ENCODE measurements around the gene CRX.

Gene CRX

DNA sequence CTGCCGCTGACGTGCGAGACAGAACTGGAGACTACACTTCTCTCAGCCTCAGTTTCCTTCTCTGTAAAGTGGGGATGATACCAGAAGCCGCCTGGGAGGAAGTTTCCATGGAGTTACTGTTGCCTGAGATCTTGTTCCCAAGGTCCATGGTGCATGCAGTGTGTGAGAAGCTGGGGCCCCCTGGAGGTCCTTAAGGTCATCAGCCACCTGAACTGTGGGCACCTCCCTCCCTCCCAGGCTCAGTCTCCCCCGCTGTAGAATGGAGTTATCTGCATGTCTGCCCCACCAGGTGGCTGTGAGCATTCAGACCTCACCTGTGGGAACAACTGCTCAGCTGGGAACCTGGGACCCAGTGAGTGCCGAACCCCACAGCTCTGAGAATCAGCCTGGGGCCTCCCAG is 2.7 kb downstream of the CRX start:
- H3K27ac ChIP-seq (ENCODE audit: low read depth in 2 of 2, low read length in 2 of 2) = no peak overlapping the region
- no peaks in the 10 kb centered on the region for H3K36me3 ChIP-seq (ENCODE audit: control insufficient read depth in 2 of 2, insufficient read depth in 2 of 2, low read length in 2 of 2)
- peaks cover 7 to 15% of the 10 kb centered on the region in 2 donors for H3K27me3 ChIP-seq (ENCODE audit: control insufficient read depth in 2 of 2, insufficient read depth in 2 of 2, low read length in 2 of 2)
- no peak overlapping the region for H3K4me3 ChIP-seq (ENCODE audit: low read length in 2 of 2)
- H3K4me1 ChIP-seq (ENCODE audit: control insufficient read depth in 2 of 2, insufficient read depth in 2 of 2, low read length in 2 of 2) = no peaks in the 10 kb centered on the region
- H3K9me3 ChIP-seq (ENCODE audit: control insufficient read depth in 2 of 2, low read length in 2 of 2) = no peaks in the 10 kb centered on the region
- H3K9ac ChIP-seq (ENCODE audit: low read depth in 1 of 2, low read length in 2 of 2) = no peak overlapping the region

DNA sequence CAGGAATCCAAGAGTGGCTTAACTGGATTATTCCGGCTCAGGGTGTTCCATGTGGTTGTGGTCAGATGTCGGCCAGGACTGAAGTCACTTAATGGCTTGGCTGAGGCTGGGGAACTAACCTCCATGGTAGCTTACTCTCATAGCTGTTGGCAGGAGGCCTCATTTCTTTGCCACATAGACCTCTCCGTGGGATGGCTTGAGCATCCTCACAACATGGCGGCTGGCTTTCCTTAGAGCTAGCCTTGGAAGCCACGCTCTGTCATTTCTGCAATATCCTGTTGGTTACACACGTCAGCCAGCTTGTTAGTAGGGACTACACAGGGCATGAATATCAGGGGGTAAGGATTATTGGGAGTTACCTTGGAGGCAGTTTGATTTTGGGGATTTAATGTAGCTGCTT is 5.1 kb downstream of the CRX start:
- Histone ChIP-seq H3K9me3 (ENCODE audit: control insufficient read depth in 2 of 2, low read length in 2 of 2) (no peaks in the 10 kb centered on the region), H3K4me1 (ENCODE audit: control insufficient read depth in 2 of 2, insufficient read depth in 2 of 2, low read length in 2 of 2) (no peaks in the 10 kb centered on the region), H3K27me3 (ENCODE audit: control insufficient read depth in 2 of 2, insufficient read depth in 2 of 2, low read length in 2 of 2) (no peaks in the 10 kb centered on the region), H3K27ac (ENCODE audit: low read depth in 2 of 2, low read length in 2 of 2) (no peak overlapping the region), H3K4me3 (ENCODE audit: low read length in 2 of 2) (no peak overlapping the region), H3K36me3 (ENCODE audit: control insufficient read depth in 2 of 2, insufficient read depth in 2 of 2, low read length in 2 of 2) (no peaks in the 10 kb centered on the region), H3K9ac (ENCODE audit: low read depth in 1 of 2, low read length in 2 of 2) (no peak overlapping the region)

DNA sequence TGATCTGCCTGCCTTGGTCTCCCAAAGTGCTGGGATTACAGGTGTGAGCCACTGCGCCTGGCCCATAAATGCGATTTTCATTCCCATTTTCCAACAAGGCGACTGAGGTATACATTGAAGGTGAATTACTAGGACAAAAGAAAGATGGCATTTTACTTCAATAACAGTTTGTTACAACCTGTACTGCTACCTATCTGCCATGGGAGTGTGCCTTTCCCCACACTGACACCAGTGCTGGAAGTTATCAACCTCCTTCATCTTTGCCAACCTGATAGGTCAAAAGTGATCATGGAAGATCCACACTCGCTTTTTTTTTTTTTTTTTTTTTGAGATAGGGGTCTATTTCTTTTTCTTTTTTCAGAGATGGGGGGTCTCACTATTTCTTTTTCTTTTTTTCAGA is 11.0 kb downstream of the CRX start:
- H3K27me3 ChIP-seq (ENCODE audit: control insufficient read depth in 2 of 2, insufficient read depth in 2 of 2, low read length in 2 of 2) = no peaks in the 10 kb centered on the region
- H3K36me3 ChIP-seq (ENCODE audit: control insufficient read depth in 2 of 2, insufficient read depth in 2 of 2, low read length in 2 of 2) = no peaks in the 10 kb centered on the region
- no peak overlapping the region for H3K27ac ChIP-seq (ENCODE audit: low read depth in 2 of 2, low read length in 2 of 2)
- no peaks in the 10 kb centered on the region for H3K4me1 ChIP-seq (ENCODE audit: control insufficient read depth in 2 of 2, insufficient read depth in 2 of 2, low read length in 2 of 2)
- H3K9ac ChIP-seq (ENCODE audit: low read depth in 1 of 2, low read length in 2 of 2) = no peak overlapping the region
- H3K4me3 ChIP-seq (ENCODE audit: low read length in 2 of 2) = no peak overlapping the region
- H3K9me3 ChIP-seq (ENCODE audit: control insufficient read depth in 2 of 2, low read length in 2 of 2) = no peaks in the 10 kb centered on the region

DNA sequence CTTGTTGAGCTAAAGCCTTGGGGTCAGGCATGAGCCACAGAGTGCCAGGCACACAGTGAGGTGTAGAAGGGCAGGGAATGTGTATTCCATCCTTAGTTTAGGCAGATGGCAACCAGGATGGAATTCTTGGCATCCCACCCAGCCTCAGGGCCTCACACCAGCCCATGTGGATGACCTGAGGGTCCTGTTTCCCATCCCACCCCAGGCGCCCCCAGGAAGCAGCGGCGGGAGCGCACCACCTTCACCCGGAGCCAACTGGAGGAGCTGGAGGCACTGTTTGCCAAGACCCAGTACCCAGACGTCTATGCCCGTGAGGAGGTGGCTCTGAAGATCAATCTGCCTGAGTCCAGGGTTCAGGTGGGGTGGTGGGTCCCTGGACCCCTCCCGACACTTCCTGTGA is 14.3 kb downstream of the CRX start:
- Histone ChIP-seq H3K4me1 (ENCODE audit: control insufficient read depth in 2 of 2, insufficient read depth in 2 of 2, low read length in 2 of 2) (no peaks in the 10 kb centered on the region), H3K27ac (ENCODE audit: low read depth in 2 of 2, low read length in 2 of 2) (no peak overlapping the region), H3K27me3 (ENCODE audit: control insufficient read depth in 2 of 2, insufficient read depth in 2 of 2, low read length in 2 of 2) (peaks cover 0 to 3% of the 10 kb centered on the region in 2 donors), H3K4me3 (ENCODE audit: low read length in 2 of 2) (no peak overlapping the region), H3K9ac (ENCODE audit: low read depth in 1 of 2, low read length in 2 of 2) (no peak overlapping the region), H3K9me3 (ENCODE audit: control insufficient read depth in 2 of 2, low read length in 2 of 2) (no peaks in the 10 kb centered on the region), H3K36me3 (ENCODE audit: control insufficient read depth in 2 of 2, insufficient read depth in 2 of 2, low read length in 2 of 2) (no peaks in the 10 kb centered on the region)

DNA sequence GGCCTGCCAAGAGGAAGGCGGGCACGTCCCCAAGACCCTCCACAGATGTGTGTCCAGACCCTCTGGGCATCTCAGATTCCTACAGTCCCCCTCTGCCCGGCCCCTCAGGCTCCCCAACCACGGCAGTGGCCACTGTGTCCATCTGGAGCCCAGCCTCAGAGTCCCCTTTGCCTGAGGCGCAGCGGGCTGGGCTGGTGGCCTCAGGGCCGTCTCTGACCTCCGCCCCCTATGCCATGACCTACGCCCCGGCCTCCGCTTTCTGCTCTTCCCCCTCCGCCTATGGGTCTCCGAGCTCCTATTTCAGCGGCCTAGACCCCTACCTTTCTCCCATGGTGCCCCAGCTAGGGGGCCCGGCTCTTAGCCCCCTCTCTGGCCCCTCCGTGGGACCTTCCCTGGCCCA is 17.7 kb downstream of the CRX start:
- no peak overlapping the region for H3K4me3 ChIP-seq (ENCODE audit: low read length in 2 of 2)
- H3K9ac ChIP-seq (ENCODE audit: low read depth in 1 of 2, low read length in 2 of 2) = no peak overlapping the region
- no peaks in the 10 kb centered on the region for H3K36me3 ChIP-seq (ENCODE audit: control insufficient read depth in 2 of 2, insufficient read depth in 2 of 2, low read length in 2 of 2)
- H3K27me3 ChIP-seq (ENCODE audit: control insufficient read depth in 2 of 2, insufficient read depth in 2 of 2, low read length in 2 of 2) = peaks cover 2 to 3% of the 10 kb centered on the region in 2 donors
- no peak overlapping the region for H3K27ac ChIP-seq (ENCODE audit: low read depth in 2 of 2, low read length in 2 of 2)
- H3K9me3 ChIP-seq (ENCODE audit: control insufficient read depth in 2 of 2, low read length in 2 of 2) = no peaks in the 10 kb centered on the region
- no peaks in the 10 kb centered on the region for H3K4me1 ChIP-seq (ENCODE audit: control insufficient read depth in 2 of 2, insufficient read depth in 2 of 2, low read length in 2 of 2)

DNA sequence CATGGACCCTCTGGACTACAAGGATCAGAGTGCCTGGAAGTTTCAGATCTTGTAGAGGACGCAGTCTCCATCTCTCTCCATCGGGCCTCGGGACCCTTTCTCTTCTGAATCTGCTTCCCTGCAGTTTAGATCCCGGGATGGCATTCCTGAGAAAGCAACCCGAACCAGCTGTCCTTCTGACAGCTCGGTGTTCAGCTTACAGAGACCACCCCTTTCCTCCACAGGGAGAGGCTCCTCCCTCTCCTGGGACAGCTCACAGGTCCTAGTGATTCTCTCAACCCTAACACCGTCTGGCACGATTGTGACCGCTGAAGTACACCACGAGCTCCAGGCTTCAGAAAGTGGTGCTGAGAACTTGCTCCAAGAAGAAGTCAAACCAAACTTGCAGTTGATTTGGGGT is 18.2 kb downstream of the CRX start:
- H3K9me3 ChIP-seq (ENCODE audit: control insufficient read depth in 2 of 2, low read length in 2 of 2) = no peaks in the 10 kb centered on the region
- peaks cover 2 to 3% of the 10 kb centered on the region in 2 donors for H3K27me3 ChIP-seq (ENCODE audit: control insufficient read depth in 2 of 2, insufficient read depth in 2 of 2, low read length in 2 of 2)
- H3K4me1 ChIP-seq (ENCODE audit: control insufficient read depth in 2 of 2, insufficient read depth in 2 of 2, low read length in 2 of 2) = no peaks in the 10 kb centered on the region
- no peak overlapping the region for H3K9ac ChIP-seq (ENCODE audit: low read depth in 1 of 2, low read length in 2 of 2)
- no peaks in the 10 kb centered on the region for H3K36me3 ChIP-seq (ENCODE audit: control insufficient read depth in 2 of 2, insufficient read depth in 2 of 2, low read length in 2 of 2)
- H3K27ac ChIP-seq (ENCODE audit: low read depth in 2 of 2, low read length in 2 of 2) = no peak overlapping the region
- no peak overlapping the region for H3K4me3 ChIP-seq (ENCODE audit: low read length in 2 of 2)

DNA sequence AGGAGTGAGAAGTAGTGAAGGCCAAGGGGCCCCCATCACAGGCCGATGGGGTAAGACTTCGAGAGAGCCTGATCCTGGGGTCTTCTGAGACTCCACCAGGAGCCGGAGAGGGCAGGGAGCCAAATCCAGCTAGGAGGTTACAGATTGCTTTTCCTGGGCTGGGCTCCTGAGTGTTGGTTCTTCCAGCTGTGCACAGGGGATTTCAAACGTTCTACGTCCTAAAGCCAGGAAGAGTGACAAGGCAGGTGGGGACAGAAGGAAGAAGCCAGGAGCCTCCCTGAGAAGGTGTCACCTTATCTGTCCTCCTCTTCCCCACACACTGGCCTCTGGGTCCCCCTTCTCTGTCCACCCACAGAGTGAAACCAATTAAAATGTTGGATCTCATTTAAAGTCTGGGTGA is 21.2 kb downstream of the CRX start:
- H3K36me3 ChIP-seq (ENCODE audit: control insufficient read depth in 2 of 2, insufficient read depth in 2 of 2, low read length in 2 of 2) = no peaks in the 10 kb centered on the region
- no peak overlapping the region for H3K9ac ChIP-seq (ENCODE audit: low read depth in 1 of 2, low read length in 2 of 2)
- no peaks in the 10 kb centered on the region for H3K4me1 ChIP-seq (ENCODE audit: control insufficient read depth in 2 of 2, insufficient read depth in 2 of 2, low read length in 2 of 2)
- no peak overlapping the region for H3K27ac ChIP-seq (ENCODE audit: low read depth in 2 of 2, low read length in 2 of 2)
- H3K9me3 ChIP-seq (ENCODE audit: control insufficient read depth in 2 of 2, low read length in 2 of 2) = no peaks in the 10 kb centered on the region
- H3K4me3 ChIP-seq (ENCODE audit: low read length in 2 of 2) = no peak overlapping the region
- peaks cover 2 to 3% of the 10 kb centered on the region in 2 donors for H3K27me3 ChIP-seq (ENCODE audit: control insufficient read depth in 2 of 2, insufficient read depth in 2 of 2, low read length in 2 of 2)

DNA sequence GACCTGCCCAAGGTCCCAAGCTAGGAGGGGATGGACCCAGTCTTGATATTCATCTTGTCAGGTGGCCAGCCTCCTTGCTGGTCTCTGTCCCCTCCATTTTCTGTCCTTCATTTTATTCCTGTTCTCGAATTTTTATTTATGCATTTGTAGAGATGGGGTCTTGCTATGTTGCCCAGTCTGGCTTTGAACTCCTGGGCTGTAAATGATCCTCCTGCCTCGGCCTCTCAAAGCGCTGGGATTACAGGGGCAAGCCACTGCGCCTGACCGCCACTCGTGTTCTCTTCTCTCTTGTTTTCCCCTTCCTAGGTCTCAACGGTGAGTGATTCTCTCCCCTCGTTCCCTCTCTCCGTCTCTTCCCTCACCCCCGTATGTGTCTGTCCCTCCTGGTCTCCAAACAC is 26.7 kb downstream of the CRX start:
- peaks cover 4 to 12% of the 10 kb centered on the region in 2 donors for H3K27me3 ChIP-seq (ENCODE audit: control insufficient read depth in 2 of 2, insufficient read depth in 2 of 2, low read length in 2 of 2)
- no peak overlapping the region for H3K27ac ChIP-seq (ENCODE audit: low read depth in 2 of 2, low read length in 2 of 2)
- H3K4me3 ChIP-seq (ENCODE audit: low read length in 2 of 2) = no peak overlapping the region
- no peak overlapping the region for H3K9ac ChIP-seq (ENCODE audit: low read depth in 1 of 2, low read length in 2 of 2)
- no peaks in the 10 kb centered on the region for H3K4me1 ChIP-seq (ENCODE audit: control insufficient read depth in 2 of 2, insufficient read depth in 2 of 2, low read length in 2 of 2)
- H3K9me3 ChIP-seq (ENCODE audit: control insufficient read depth in 2 of 2, low read length in 2 of 2) = no peaks in the 10 kb centered on the region
- H3K36me3 ChIP-seq (ENCODE audit: control insufficient read depth in 2 of 2, insufficient read depth in 2 of 2, low read length in 2 of 2) = no peaks in the 10 kb centered on the region

DNA sequence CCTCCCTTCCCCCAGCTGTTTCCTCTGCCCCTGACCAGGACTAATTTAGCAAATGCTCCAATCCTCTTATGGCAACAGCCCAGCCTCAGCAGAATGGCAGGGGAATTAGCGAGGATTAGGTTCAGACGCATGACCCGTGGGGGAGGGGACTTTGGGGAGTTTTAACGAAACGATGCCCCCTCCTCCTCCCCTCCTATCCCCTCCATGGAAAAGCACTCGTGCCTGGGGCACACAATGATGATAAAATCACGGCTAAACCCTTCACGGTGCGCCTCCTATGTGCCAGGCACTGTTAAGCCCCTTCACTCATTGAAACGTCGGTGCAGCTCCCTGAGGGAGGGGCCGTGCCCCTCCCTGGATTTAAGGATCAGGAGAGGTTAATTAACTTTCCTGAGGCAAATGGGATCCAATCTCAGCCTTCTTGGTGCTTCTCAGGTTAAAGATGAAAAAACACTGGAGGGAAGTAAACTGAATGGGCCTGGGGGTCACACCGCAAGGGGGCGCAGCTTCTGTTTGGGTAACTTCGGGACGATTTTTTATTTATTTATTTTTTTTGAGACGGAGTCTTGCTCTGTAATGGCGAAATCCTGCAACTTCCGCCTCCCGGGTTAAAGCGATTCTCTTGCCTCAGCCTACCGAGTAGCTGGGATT is 27.2 kb downstream of the CRX start:
- peaks cover 4 to 12% of the 10 kb centered on the region in 2 donors for H3K27me3 ChIP-seq (ENCODE audit: control insufficient read depth in 2 of 2, insufficient read depth in 2 of 2, low read length in 2 of 2)

DNA sequence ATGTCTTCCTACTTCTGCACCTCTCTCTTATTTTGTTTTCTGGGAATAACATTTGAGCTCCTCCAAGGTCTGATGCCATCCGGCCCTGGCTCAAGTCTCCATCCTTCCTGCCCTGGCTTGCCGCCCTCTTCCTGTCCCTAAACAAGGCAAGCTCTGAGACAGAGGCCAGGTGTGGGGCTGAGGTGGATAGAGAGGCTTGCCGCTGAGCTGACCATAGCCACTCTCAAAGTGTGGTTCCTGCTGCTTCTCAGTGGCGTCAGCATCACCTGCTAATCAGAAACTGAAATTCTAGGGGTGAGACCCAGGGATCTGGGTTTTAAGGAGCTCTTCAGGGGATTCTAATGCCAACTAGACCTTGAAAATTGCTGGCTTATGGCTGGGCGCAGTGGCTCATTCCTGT is 31.3 kb downstream of the CRX start:
- H3K27me3 ChIP-seq (ENCODE audit: control insufficient read depth in 2 of 2, insufficient read depth in 2 of 2, low read length in 2 of 2) = peaks cover 4 to 12% of the 10 kb centered on the region in 2 donors
- H3K4me1 ChIP-seq (ENCODE audit: control insufficient read depth in 2 of 2, insufficient read depth in 2 of 2, low read length in 2 of 2) = no peaks in the 10 kb centered on the region
- H3K9me3 ChIP-seq (ENCODE audit: control insufficient read depth in 2 of 2, low read length in 2 of 2) = no peaks in the 10 kb centered on the region
- no peaks in the 10 kb centered on the region for H3K36me3 ChIP-seq (ENCODE audit: control insufficient read depth in 2 of 2, insufficient read depth in 2 of 2, low read length in 2 of 2)
- no peak overlapping the region for H3K4me3 ChIP-seq (ENCODE audit: low read length in 2 of 2)
- no peak overlapping the region for H3K27ac ChIP-seq (ENCODE audit: low read depth in 2 of 2, low read length in 2 of 2)
- no peak overlapping the region for H3K9ac ChIP-seq (ENCODE audit: low read depth in 1 of 2, low read length in 2 of 2)

More for the DNA sequence above, 27.2 kb downstream of the CRX start:
- Histone ChIP-seq H3K9me3 (ENCODE audit: control insufficient read depth in 2 of 2, low read length in 2 of 2) (no peaks in the 10 kb centered on the region), H3K27ac (ENCODE audit: low read depth in 2 of 2, low read length in 2 of 2) (no peak overlapping the region), H3K4me1 (ENCODE audit: control insufficient read depth in 2 of 2, insufficient read depth in 2 of 2, low read length in 2 of 2) (no peaks in the 10 kb centered on the region), H3K9ac (ENCODE audit: low read depth in 1 of 2, low read length in 2 of 2) (no peak overlapping the region), H3K4me3 (ENCODE audit: low read length in 2 of 2) (no peak overlapping the region), H3K36me3 (ENCODE audit: control insufficient read depth in 2 of 2, insufficient read depth in 2 of 2, low read length in 2 of 2) (no peaks in the 10 kb centered on the region)

DNA sequence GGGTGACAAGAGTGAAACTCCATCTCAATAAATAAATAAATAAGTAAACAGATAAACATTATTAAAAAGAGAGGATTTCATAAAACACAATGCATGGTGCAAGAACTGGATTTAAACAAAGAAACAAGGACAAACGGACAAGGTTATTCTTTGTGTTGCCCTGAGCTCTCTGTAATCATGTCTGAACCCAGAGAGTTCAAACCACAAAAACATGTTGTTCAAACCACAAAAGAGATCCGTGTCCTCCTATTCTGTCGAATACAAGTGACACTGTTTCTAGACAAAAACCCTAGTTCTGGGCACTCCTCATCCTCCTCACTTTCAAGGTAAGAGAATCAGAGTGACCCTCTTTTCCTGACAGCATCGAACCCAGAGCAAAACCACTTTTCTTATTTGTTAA is 32.7 kb downstream of the CRX start:
- no peaks in the 10 kb centered on the region for H3K9me3 ChIP-seq (ENCODE audit: control insufficient read depth in 2 of 2, low read length in 2 of 2)
- H3K27me3 ChIP-seq (ENCODE audit: control insufficient read depth in 2 of 2, insufficient read depth in 2 of 2, low read length in 2 of 2) = peaks cover 4 to 5% of the 10 kb centered on the region in 2 donors
- no peaks in the 10 kb centered on the region for H3K36me3 ChIP-seq (ENCODE audit: control insufficient read depth in 2 of 2, insufficient read depth in 2 of 2, low read length in 2 of 2)
- H3K9ac ChIP-seq (ENCODE audit: low read depth in 1 of 2, low read length in 2 of 2) = no peak overlapping the region
- no peak overlapping the region for H3K4me3 ChIP-seq (ENCODE audit: low read length in 2 of 2)
- H3K27ac ChIP-seq (ENCODE audit: low read depth in 2 of 2, low read length in 2 of 2) = no peak overlapping the region
- H3K4me1 ChIP-seq (ENCODE audit: control insufficient read depth in 2 of 2, insufficient read depth in 2 of 2, low read length in 2 of 2) = no peaks in the 10 kb centered on the region
